Measurements from ENCODE around the gene TSPAN31.
"Not testable (repeated sequence)": the region's sequence is repeated elsewhere in the genome, so short reads cannot be mapped to it uniquely, and the experiment has no call there.

GRCh38 chr12:57774634-57775033 is 29.8 kb downstream of the TSPAN31 start:
- TF ChIP-seq FOXK2 (IDR thresholded peaks at IDR 0.05); L3MBTL2 (conservative IDR thresholded peaks at IDR 0.05); HDGF (IDR thresholded peaks at IDR 0.05; ENCODE audit: borderline replicate concordance): not testable (repeated sequence)
